Kidney (tissue), 14 donors: ENCODE measurements around the gene ASMTL. TPM values are rescaled to one million over a fixed set of nuclear protein-coding genes. Genes with fewer than 3 reads are reported as not detected.

ENCODE experiments used
- DNase-seq, 5 donors: peaks; one replicate each; pipeline ENCODE4 v3.0.0-alpha.2; 2013 to 2020
- FAIRE-seq: peaks from 2 replicates; lab custom pipeline; 2012; peaks lifted over from hg19 to GRCh38; lab: Jason Lieb, UNC
- H3K27ac ChIP-seq, 2 donors: one replicate each; pipeline ENCODE4 v1.7.0; 2013; ENCODE audit warnings: low read depth in 2 of 2, low read length in 2 of 2, inconsistent platforms in 1 of 2
- H3K27me3 ChIP-seq: one replicate; pipeline ENCODE4 v1.7.1; 2013; ENCODE audit warnings: low read length, inconsistent platforms; ENCODE audit not compliant: control insufficient read depth, insufficient read depth
- H3K36me3 ChIP-seq, 3 donors: one replicate each; pipeline versions ENCODE4 v1.7.0 to v1.7.1; 2013; ENCODE audit warnings: low read length in 3 of 3, control low read depth in 1 of 3, inconsistent platforms in 1 of 3; ENCODE audit not compliant: insufficient read depth in 3 of 3, control insufficient read depth in 2 of 3
- H3K4me1 ChIP-seq, 3 donors: one replicate each; pipeline versions ENCODE4 v1.7.0 to v1.7.1; 2013; ENCODE audit warnings: low read length in 3 of 3, inconsistent platforms in 1 of 3, low read depth in 1 of 3; ENCODE audit not compliant: control insufficient read depth in 2 of 3, insufficient read depth in 2 of 3
- H3K4me3 ChIP-seq, 3 donors: one replicate each; pipeline versions ENCODE4 v1.7.0 to v1.8.1; 2013; ENCODE audit warnings: low read length in 3 of 3, control low read depth in 1 of 3, inconsistent platforms in 1 of 3
- H3K9ac ChIP-seq, 3 donors: one replicate each; pipeline versions ENCODE4 v1.7.0 to v1.7.1; 2013; ENCODE audit warnings: low read length in 3 of 3, control low read depth in 1 of 3, inconsistent platforms in 1 of 3
- H3K9me3 ChIP-seq, 3 donors: one replicate each; pipeline versions ENCODE4 v1.7.0 to v1.7.1; 2013; ENCODE audit warnings: low read length in 3 of 3, control low read depth in 1 of 3, inconsistent platforms in 1 of 3; ENCODE audit not compliant: control insufficient read depth in 2 of 3, insufficient read depth in 1 of 3
- intact Hi-C: fragments of 100-400 bp; cut with DNase I; formaldehyde crosslinking; loops from one replicate; pipeline ENCODE4 v1.11.1; 2022
- polyA plus RNA-seq: library from polyadenylated mRNA; stranded (reverse); fragments of 350-450 nt; fragmentation: Illumina TruSeq; extraction: RNeasy Lipid Tissue Mini Kit (QIAGEN cat#74804); gene quantifications from one replicate; pipeline ENCODE4 v1.2.3, GENCODE V29; 2014; ENCODE audit warnings: low read depth, low replicate concordance; ENCODE audit not compliant: insufficient read depth
- total RNA-seq: library from RNA; stranded (reverse); fragmentation: NEBNext Ultra II Directional; extraction: Animal tissue kit (Norgen Biotek cat#: 25700); gene quantifications from one replicate; pipeline ENCODE4 v1.2.1, GENCODE V29; 2021
- TF ChIP-seq, protein P1 (sequence below): IDR thresholded peaks from 3 replicates; pipeline ENCODE4 v1.5.1; 2012; ENCODE audit warnings: mild to moderate bottlenecking, moderate library complexity, borderline replicate concordance; ENCODE audit not compliant: insufficient read depth; ENCODE audit errors: extremely low read depth
- donor health status: control.
- donor health status: control.
- donor health status: control.
- donor health status: control.
- donor health status: control.
- donor health status: DM: yes; HTN: yes; CAD: no.
- donor health status: Normal renal cell carcinoma (clear cell type).

ASMTL gene
- total and polyA plus RNA-seq, 2 donors from 2014 or later = 29.9 to 33.3 TPM

DNA sequence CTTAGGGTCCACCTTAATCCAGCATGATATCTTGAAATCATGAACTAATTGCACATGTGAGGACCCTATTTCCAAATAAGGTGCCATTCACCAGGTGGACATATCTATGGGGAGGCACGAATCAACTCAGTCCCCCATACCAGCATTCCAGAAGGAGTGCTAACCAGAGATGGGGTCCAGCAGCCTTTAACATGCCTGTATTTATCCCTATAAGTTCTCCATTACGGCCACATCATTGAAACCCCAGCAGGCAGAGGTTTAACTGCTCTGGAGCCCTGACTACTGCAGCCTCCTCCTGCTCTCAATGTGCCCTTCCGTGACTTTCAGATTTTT lies 3.2 kb upstream of the ASMTL start:
- FAIRE-seq = no peak
- DNase-seq = peak in 1 of 5 donors; percentile 26
- Histone ChIP-seq H3K9ac (no peak overlapping the region), H3K27me3 (no peaks in the 10 kb centered on the region), H3K27ac (no peak overlapping the region), H3K9me3 (no peaks in the 10 kb centered on the region), H3K36me3 (no peaks in the 10 kb centered on the region), H3K4me1 (peaks cover 0 to 8% (median 4%) of the 10 kb centered on the region in 3 donors), H3K4me3 (no peak overlapping the region)
- TF ChIP-seq, protein P1, sequence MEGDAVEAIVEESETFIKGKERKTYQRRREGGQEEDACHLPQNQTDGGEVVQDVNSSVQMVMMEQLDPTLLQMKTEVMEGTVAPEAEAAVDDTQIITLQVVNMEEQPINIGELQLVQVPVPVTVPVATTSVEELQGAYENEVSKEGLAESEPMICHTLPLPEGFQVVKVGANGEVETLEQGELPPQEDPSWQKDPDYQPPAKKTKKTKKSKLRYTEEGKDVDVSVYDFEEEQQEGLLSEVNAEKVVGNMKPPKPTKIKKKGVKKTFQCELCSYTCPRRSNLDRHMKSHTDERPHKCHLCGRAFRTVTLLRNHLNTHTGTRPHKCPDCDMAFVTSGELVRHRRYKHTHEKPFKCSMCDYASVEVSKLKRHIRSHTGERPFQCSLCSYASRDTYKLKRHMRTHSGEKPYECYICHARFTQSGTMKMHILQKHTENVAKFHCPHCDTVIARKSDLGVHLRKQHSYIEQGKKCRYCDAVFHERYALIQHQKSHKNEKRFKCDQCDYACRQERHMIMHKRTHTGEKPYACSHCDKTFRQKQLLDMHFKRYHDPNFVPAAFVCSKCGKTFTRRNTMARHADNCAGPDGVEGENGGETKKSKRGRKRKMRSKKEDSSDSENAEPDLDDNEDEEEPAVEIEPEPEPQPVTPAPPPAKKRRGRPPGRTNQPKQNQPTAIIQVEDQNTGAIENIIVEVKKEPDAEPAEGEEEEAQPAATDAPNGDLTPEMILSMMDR = no peak
- intact Hi-C loops = no loop called here

DNA sequence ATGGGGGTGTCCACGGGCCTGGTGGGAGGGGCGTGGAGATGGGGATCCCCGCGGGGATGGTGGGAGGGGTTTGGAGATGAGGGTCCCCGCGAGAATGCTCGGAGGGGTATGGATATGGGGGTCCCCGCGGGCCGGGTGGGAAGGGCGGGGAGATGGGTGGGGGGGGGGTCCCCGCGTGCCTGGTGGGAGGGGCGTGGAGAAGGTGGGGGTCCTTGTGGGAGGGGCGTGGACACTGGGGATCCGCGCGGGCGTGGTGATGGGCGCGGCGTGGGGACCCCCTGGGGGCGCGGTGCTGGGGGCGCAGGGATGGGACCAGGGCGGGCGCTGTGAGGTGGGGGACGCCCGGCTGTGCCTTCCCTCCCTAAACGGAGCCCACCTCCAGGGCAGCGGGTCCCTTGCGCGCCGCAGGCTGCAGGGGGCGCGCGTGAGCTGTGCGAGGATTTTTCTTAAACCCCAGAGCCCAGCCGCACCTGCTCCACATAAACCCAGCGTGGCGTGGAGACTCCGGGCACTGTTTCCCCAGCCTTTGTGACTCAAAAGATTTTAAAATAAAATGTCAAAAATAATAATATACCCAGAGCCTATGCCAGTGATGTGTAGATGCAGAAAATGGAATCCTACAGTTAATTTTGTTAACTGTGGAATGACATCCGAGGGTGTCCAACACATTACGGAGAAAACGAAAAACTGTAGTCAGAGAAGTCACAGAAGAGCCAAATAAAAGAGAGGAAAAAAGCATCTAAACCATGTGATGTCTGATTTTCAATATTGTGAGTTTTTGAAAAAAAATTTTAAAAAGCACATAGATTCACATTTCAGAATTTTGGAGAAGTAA lies 1.5 kb upstream of the ASMTL start:
- intact Hi-C loops = no loop called here
- H3K27ac ChIP-seq = no peak overlapping the region
- no peaks in the 10 kb centered on the region for H3K27me3 ChIP-seq
- H3K4me3 ChIP-seq = peak overlapping the region in 1 of 3 donors; percentile 68
- TF ChIP-seq, protein P1 = peak; percentile 94
- H3K4me1 ChIP-seq = peaks cover 0 to 8% (median 4%) of the 10 kb centered on the region in 3 donors
- peak; percentile 88 to 94 (median 92) for DNase-seq
- H3K36me3 ChIP-seq = no peaks in the 10 kb centered on the region
- FAIRE-seq = no peak
- no peaks in the 10 kb centered on the region for H3K9me3 ChIP-seq
- H3K9ac ChIP-seq = no peak overlapping the region

DNA sequence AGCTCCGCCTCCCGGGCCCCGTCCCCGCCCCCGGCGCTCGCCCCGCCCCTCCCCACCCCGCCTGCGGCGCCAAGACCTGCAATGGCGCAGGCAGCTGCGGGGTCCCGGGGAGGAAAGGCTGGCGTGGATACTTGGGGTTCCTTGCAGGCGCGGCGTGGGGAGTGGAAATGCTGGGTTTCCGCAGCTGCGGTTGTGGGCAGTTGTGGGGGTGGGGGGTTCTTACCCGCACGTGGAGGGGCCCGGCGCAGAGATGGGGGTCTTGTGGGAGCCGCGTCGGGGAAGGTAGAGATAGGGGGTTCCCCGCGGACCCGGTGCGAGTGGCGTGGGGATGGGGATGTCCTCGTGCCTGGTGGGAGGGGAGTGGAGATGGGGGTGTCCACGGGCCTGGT lies 680 bp upstream of the ASMTL start:
- TF ChIP-seq, protein P1 = no peak
- Histone ChIP-seq H3K4me3 (peak overlapping the region in 2 of 3 donors; percentile 58 to 68), H3K4me1 (peaks cover 0 to 8% (median 4%) of the 10 kb centered on the region in 3 donors), H3K36me3 (no peaks in the 10 kb centered on the region), H3K9ac (peak overlapping the region in 1 of 3 donors; percentile 40), H3K27ac (peak overlapping the region; percentile 89 to 94), H3K9me3 (peaks cover 0 to 1% (median 0%) of the 10 kb centered on the region in 3 donors), H3K27me3 (no peaks in the 10 kb centered on the region)
- intact Hi-C loops = no loop called here
- FAIRE-seq (no peak), DNase-seq (no peak)
